GM12878 (cell line): ENCODE data around the gene ABHD15. TPM values are rescaled to one million over a fixed set of nuclear protein-coding genes. Genes with fewer than 3 reads are reported as not detected.
A peak's percentile ranks its signal among the peaks of the same experiment; 100 is the strongest.

Experiments
- ATAC-seq: fragments of 200-7000 bp; cut with Tn5 transposase; 3 replicates; pipeline ENCODE4 v1.9.1; 2020; ENCODE audit warnings: mild to moderate bottlenecking, moderate library complexity
- BruUV-seq: library from RNA; stranded (reverse); fragments of 400-500 nt; replicated peaks from 2 replicates; lab custom pipeline; 2021; lab: Mats Ljungman, UMichigan
- CTCF ChIA-PET: fragments of 300-600 bp; sonication (Branson Sonifier 250); formaldehyde crosslinking; extraction: SDS; loops from one replicate; lab custom pipeline; 2021; ENCODE audit warnings: inconsistent platforms; lab: Yijun Ruan, JAX
- POLR2A ChIA-PET: fragments of 350-600 bp; formaldehyde crosslinking; extraction: SDS; loops from one replicate; lab custom pipeline; 2021; ENCODE audit warnings: inconsistent platforms; lab: Charles Lee
- RAD21 ChIA-PET: fragments of 300-600 bp; sonication (Branson Sonifier 250); formaldehyde crosslinking; loops from one replicate; lab custom pipeline; 2023; ENCODE audit warnings: antibody characterized with exemption; ENCODE audit not compliant: unreplicated experiment; lab: Charles Lee
- SMC1A ChIA-PET: fragments of 300-600 bp; sonication (Branson Sonifier 250); formaldehyde crosslinking; loops from one replicate; lab custom pipeline; 2023; ENCODE audit not compliant: unreplicated experiment, uncharacterized antibody; lab: Charles Lee
- DNase-seq: peaks from one replicate; pipeline ENCODE4 v3.0.0-alpha.2; 2011; ENCODE audit warnings: low read depth, low spot score
- FAIRE-seq: peaks from 3 replicates; lab custom pipeline; 2011; peaks lifted over from hg19 to GRCh38; lab: Jason Lieb, UNC
- H2AFZ ChIP-seq: 2 replicates; pipeline ENCODE4 v1.6.0; 2011; ENCODE audit warnings: low read depth, low read length, control low read depth; ENCODE audit not compliant: control insufficient read depth
- H3K27ac ChIP-seq: 2 replicates; pipeline ENCODE4 v1.5.1; 2011; ENCODE audit warnings: control low read depth; ENCODE audit not compliant: control insufficient read depth, insufficient read depth
- H3K27me3 ChIP-seq, 2 experiments: replicated peaks in 1 of 2; 2 replicates each; pipeline versions ENCODE4 v1.6.0 to v1.6.1; 2011; ENCODE audit warnings: low read length in 1 of 2; ENCODE audit not compliant: control insufficient read depth in 2 of 2, insufficient read depth in 2 of 2
- H3K36me3 ChIP-seq, 2 experiments: 2 replicates each; pipeline ENCODE4 v1.5.1; 2011; ENCODE audit warnings: low read length in 1 of 2; ENCODE audit not compliant: control insufficient read depth in 2 of 2, insufficient read depth in 2 of 2
- H3K4me1 ChIP-seq: 2 replicates; pipeline ENCODE4 v1.6.1; 2011; ENCODE audit warnings: mild to moderate bottlenecking, low read length, moderate library complexity, mixed read lengths; ENCODE audit not compliant: control insufficient read depth, insufficient read depth
- H3K4me2 ChIP-seq: 2 replicates; pipeline ENCODE4 v1.6.0; 2011; ENCODE audit warnings: control low read depth; ENCODE audit not compliant: control insufficient read depth, insufficient read depth
- H3K4me3 ChIP-seq: fragments of 200-600 bp; sonication (generic); 2 replicates; pipeline ENCODE4 v1.5.1; 2016
- H3K79me2 ChIP-seq: 2 replicates; pipeline ENCODE4 v1.6.0; 2011; ENCODE audit warnings: low read length; ENCODE audit not compliant: control insufficient read depth, insufficient read depth
- H3K9ac ChIP-seq: 2 replicates; pipeline ENCODE4 v1.8.0; 2011; ENCODE audit warnings: low read length, control low read depth, mixed read lengths; ENCODE audit not compliant: control insufficient read depth, insufficient read depth
- H3K9me3 ChIP-seq: replicated peaks from 3 replicates; pipeline ENCODE4 v1.5.1; 2011; ENCODE audit warnings: mild to moderate bottlenecking, low read length; ENCODE audit not compliant: control insufficient read depth, insufficient read depth
- H4K20me1 ChIP-seq: 2 replicates; pipeline ENCODE4 v1.6.0; 2011; ENCODE audit not compliant: control insufficient read depth, insufficient read depth
- E2F8 ChIP-seq: fragments of 450-650 bp; IDR thresholded peaks from 2 replicates; pipeline ENCODE4 v1.6.1; 2018; ENCODE audit warnings: mild to moderate bottlenecking, low read depth, moderate library complexity; ENCODE audit not compliant: partially characterized antibody
- EED ChIP-seq: sonication (generic); IDR thresholded peaks from 2 replicates; pipeline ENCODE4 v1.6.1; 2016; ENCODE audit warnings: antibody characterized with exemption, low read depth
- ETV6 ChIP-seq, 2 experiments: fragments of 450-650 bp in 1 of 2; IDR thresholded peaks in 1 of 2; conservative IDR thresholded peaks in 1 of 2; 2 replicates each; pipeline ENCODE4 v1.6.1; 2014; ENCODE audit warnings: antibody characterized with exemption in 1 of 2, borderline replicate concordance in 1 of 2, low read depth in 1 of 2, mild to moderate bottlenecking in 1 of 2, moderate library complexity in 1 of 2
- FOXM1 ChIP-seq: IDR thresholded peaks from 2 replicates; pipeline ENCODE4 v1.6.1; 2012; ENCODE audit warnings: low read depth, mild to moderate bottlenecking, inconsistent platforms, low read length, moderate library complexity
- IKZF2 ChIP-seq, 2 experiments: fragments of 450-650 bp; IDR thresholded peaks; 2 replicates each; pipeline ENCODE4 v1.6.1; 2017; ENCODE audit warnings: mild to moderate bottlenecking in 2 of 2, moderate library complexity in 2 of 2
- IRF3 ChIP-seq: fragments of 450-650 bp; IDR thresholded peaks from 2 replicates; pipeline ENCODE4 v1.6.1; 2014; ENCODE audit warnings: mild to moderate bottlenecking
- MAX ChIP-seq: IDR thresholded peaks from 2 replicates; pipeline ENCODE4 v1.6.1; 2012; ENCODE audit warnings: low read depth, low read length, improper control_type of control experiment
- POLR2AphosphoS5 ChIP-seq: IDR thresholded peaks from 2 replicates; pipeline ENCODE4 v1.6.1; 2011; ENCODE audit warnings: mild to moderate bottlenecking, low read length, inconsistent platforms
- POU2F2 ChIP-seq: IDR thresholded peaks from 3 replicates; pipeline ENCODE4 v1.6.1; 2011; ENCODE audit warnings: low read depth, mild to moderate bottlenecking, low read length, borderline replicate concordance
- RFX5 ChIP-seq: IDR thresholded peaks from 2 replicates; pipeline ENCODE4 v1.6.1; 2011; ENCODE audit warnings: low read depth, low read length, improper control_type of control experiment
- RUNX3 ChIP-seq: IDR thresholded peaks from 2 replicates; pipeline ENCODE4 v1.6.1; 2012; ENCODE audit warnings: low read length, inconsistent platforms
- SMARCA5 ChIP-seq: fragments of 450-650 bp; IDR thresholded peaks from 2 replicates; pipeline ENCODE4 v1.6.1; 2017; ENCODE audit warnings: mild to moderate bottlenecking
- SMC3 ChIP-seq: IDR thresholded peaks from 2 replicates; pipeline ENCODE4 v1.6.1; 2011; ENCODE audit warnings: low read length, improper control_type of control experiment, borderline replicate concordance
- SPI1 ChIP-seq: IDR thresholded peaks from 2 replicates; pipeline ENCODE4 v1.6.1; 2011; ENCODE audit warnings: low read depth, mild to moderate bottlenecking, low read length, moderate library complexity, borderline replicate concordance; ENCODE audit not compliant: insufficient read depth
- SUPT20H ChIP-seq: IDR thresholded peaks from 2 replicates; pipeline ENCODE4 v1.6.1; 2011; ENCODE audit warnings: low read depth, mild to moderate bottlenecking, low read length, moderate library complexity, borderline replicate concordance; ENCODE audit not compliant: control insufficient read depth
- in situ Hi-C: fragments of 300-500 bp; cut with MboI; formaldehyde crosslinking; loops from 9 replicates; pipeline ENCODE4 v1.14.3; 2018; ENCODE audit warnings: mixed read lengths
- intact Hi-C: fragments of 100-400 bp; cut with micrococcal nuclease; formaldehyde crosslinking; loops from one replicate; pipeline ENCODE4 v1.14.2; 2022; ENCODE audit not compliant: unreplicated experiment
- polyA plus RNA-seq, 11 experiments: library from polyadenylated mRNA; depleted of rRNA in 4 of 11; unstranded in 6 of 11; stranded (reverse) in 5 of 11; fragments of >200 nt; fragmentation: Nextera tagmentation in 4 of 11; fragmentation: Illumina TruSeq in 1 of 11; extraction: Ambion mirVana in 4 of 11; extraction: Trizol in 1 of 11; gene quantifications; 1 replicate in 1 of 11; 2 replicates in 10 of 11; pipeline versions ENCODE4 v1.2.1 to v1.2.3, GENCODE V29; 2011 to 2016; ENCODE audit warnings: inconsistent platforms in 2 of 11, missing spikeins in 2 of 11, low read depth in 1 of 11
- total RNA-seq, 4 experiments: library from RNA; depleted of rRNA in 3 of 4; stranded (reverse); fragments of >200 nt in 3 of 4; fragmentation: Illumina TruSeq in 1 of 4; extraction: Trizol in 1 of 4; gene quantifications; 2 replicates each; pipeline versions ENCODE4 v1.2.1 to v1.2.3, GENCODE V29; 2013 to 2021

ABHD15 gene
- total and polyA plus RNA-seq, 10 of the 15 experiments (the other 5 are each of a cell fraction or from before 2014, with no cell fraction given), result 2.1 to 9.2 (median 4.9) TPM

- intact Hi-C loops, result no loop called here
- H3K9ac ChIP-seq, result no peak overlapping the region
- CTCF ChIA-PET, result interaction anchor here (1.9 to 2.1 kb wide), 2 partner anchors 8 to 24 kb away, joined by 5 to 11 read pairs; no protein-coding TSS in a partner anchor
- H2AFZ ChIP-seq, result no peak overlapping the region
- TF ChIP-seq RUNX3 (peak; percentile 77), IKZF2 (IDR thresholded peaks at IDR 0.05) (0 out of 4 replicates have a peak, but pooled peaks have one; percentile 10 to 20), MAX (no peak), SPI1 (peak; percentile 60; the same call in 1 of the 2 replicates), EED (0 out of 2 replicates have a peak, but pooled peaks have one; percentile 29), E2F8 (no peak), ETV6 (conservative IDR thresholded peaks at IDR 0.05 in 1 of 2, IDR thresholded peaks at IDR 0.05 in 1 of 2; ENCODE audit: borderline replicate concordance in 1 of 2, low read depth in 1 of 2) (peak in 1 of 2 experiments; percentile 21; a peak in 1 of 4 replicates), SUPT20H (no peak), SMC3 (no peak), RFX5 (no peak), POU2F2 (no peak), POLR2AphosphoS5 (no peak), IRF3 (no peak), SMARCA5 (no peak), FOXM1 (no peak)
- no peak overlapping the region for H3K4me3 ChIP-seq
- FAIRE-seq, result peak; percentile 90
- BruUV-seq, result no TSS peak
- no peak for DNase-seq
- peaks cover 45% of the 10 kb centered on the region for H3K4me1 ChIP-seq
- RAD21 ChIA-PET, result interaction anchor here (1.9 kb wide), 1 partner anchor 188 kb away, joined by 5 read pairs; no protein-coding TSS in a partner anchor
- no peak overlapping the region for H3K4me2 ChIP-seq
- peaks cover under 1 to 3% of the 10 kb centered on the region in 2 experiments; a peak in 2 of 4 replicates for H3K36me3 ChIP-seq
- ATAC-seq, result peak; percentile 58
- SMC1A ChIA-PET, result no interaction called here
- POLR2A ChIA-PET, result no interaction called here
- no peaks in the 10 kb centered on the region for H3K9me3 ChIP-seq
- no peaks in the 10 kb centered on the region for H3K27me3 ChIP-seq
- in situ Hi-C loops, result no loop called here
- no peaks in the 10 kb centered on the region for H4K20me1 ChIP-seq
- no peaks in the 10 kb centered on the region for H3K79me2 ChIP-seq
- H3K27ac ChIP-seq, result no peak overlapping the region
Observed at GRCh38 chr17:29557739-29558116, 9.1 kb downstream of the ABHD15 start.
